PC-3 (cell line): ENCODE data around the gene ARHGAP22.

ENCODE experiments used
- EZH2phosphoT487 ChIP-seq: fragments of 300-600 bp; sonication (generic); IDR thresholded peaks from 2 replicates; pipeline ENCODE4 v1.6.1; 2018; ENCODE audit warnings: mild to moderate bottlenecking, antibody characterized with exemption, low read length, borderline replicate concordance
- TF ChIP-seq, protein P1 (sequence below): fragments of 300-600 bp; sonication (generic); conservative IDR thresholded peaks from 2 replicates; pipeline ENCODE4 v1.5.1; 2017; ENCODE audit warnings: antibody characterized with exemption, low read depth, mild to moderate bottlenecking, low read length

DNA sequence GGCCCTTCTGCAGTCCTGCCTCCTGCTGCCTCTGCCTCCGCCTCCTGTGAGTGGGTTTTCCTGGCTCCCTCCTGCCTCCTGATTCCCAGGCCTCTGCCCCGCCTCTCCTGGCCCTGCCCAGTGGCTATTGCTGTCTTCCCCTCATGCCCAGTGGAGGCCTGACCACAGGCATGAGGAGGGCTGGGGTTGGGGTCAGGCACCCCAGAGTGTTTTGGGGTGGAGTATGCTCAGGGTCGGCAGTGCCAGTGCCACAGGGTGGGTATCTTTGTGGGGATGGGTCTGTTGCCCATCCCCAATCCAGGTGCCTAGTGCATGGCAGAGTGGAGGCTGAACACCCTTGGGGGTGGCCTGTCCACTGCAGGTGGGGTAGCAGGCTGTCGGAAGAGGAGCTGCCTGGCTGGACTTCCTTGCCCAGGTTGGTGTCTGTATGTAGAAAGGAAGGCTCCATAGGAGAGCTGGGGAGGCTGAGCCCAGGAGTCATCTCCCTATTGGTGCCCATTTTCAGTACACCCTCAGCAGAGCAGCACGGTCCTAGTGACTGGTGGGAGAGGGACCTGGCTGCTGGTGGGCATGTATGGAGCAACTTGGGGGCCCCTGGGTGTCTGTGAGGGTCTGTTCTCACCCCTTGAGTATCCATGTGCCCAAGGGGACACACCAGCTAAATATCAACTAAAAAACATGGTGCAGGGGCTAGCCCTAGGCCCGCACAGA lies 62.2 kb downstream of the ARHGAP22 start:
- TF ChIP-seq, protein P1, sequence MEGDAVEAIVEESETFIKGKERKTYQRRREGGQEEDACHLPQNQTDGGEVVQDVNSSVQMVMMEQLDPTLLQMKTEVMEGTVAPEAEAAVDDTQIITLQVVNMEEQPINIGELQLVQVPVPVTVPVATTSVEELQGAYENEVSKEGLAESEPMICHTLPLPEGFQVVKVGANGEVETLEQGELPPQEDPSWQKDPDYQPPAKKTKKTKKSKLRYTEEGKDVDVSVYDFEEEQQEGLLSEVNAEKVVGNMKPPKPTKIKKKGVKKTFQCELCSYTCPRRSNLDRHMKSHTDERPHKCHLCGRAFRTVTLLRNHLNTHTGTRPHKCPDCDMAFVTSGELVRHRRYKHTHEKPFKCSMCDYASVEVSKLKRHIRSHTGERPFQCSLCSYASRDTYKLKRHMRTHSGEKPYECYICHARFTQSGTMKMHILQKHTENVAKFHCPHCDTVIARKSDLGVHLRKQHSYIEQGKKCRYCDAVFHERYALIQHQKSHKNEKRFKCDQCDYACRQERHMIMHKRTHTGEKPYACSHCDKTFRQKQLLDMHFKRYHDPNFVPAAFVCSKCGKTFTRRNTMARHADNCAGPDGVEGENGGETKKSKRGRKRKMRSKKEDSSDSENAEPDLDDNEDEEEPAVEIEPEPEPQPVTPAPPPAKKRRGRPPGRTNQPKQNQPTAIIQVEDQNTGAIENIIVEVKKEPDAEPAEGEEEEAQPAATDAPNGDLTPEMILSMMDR, result no peak
- TF ChIP-seq EZH2phosphoT487, result no peak
